H1 (cell line): Measurements from ENCODE around the gene CEACAM16. TPM values are rescaled to one million over a fixed set of nuclear protein-coding genes. Genes with fewer than 3 reads are reported as not detected.
A peak's percentile ranks its signal among the peaks of the same experiment; 100 is the strongest.

Source experiments
- CTCF ChIA-PET: fragments of 300-600 bp; sonication (Branson Sonifier 250); formaldehyde crosslinking; loops from one replicate; lab custom pipeline; 2021; ENCODE audit not compliant: partially characterized antibody; lab: Charles Lee
- POLR2A ChIA-PET: fragments of 300-600 bp; sonication (Branson Sonifier 250); formaldehyde crosslinking; loops from one replicate; lab custom pipeline; 2021; ENCODE audit warnings: inconsistent platforms; ENCODE audit not compliant: partially characterized antibody; lab: Charles Lee
- DNase-seq, 2 experiments: peaks; one replicate each; pipeline versions ENCODE4 v3.0.0 to v3.0.0-alpha.2; 2010 to 2022; ENCODE audit warnings: low spot score in 2 of 2, low read depth in 1 of 2, mixed read lengths in 1 of 2
- FAIRE-seq: peaks from 2 replicates; lab custom pipeline; 2011; peaks lifted over from hg19 to GRCh38; lab: Jason Lieb, UNC
- H2AFZ ChIP-seq: 2 replicates; pipeline ENCODE4 v1.8.1; 2012; ENCODE audit warnings: low read length, inconsistent platforms
- H2AK5ac ChIP-seq: 2 replicates; pipeline ENCODE4 v1.6.1; 2013; ENCODE audit warnings: low read depth, low read length
- H2BK120ac ChIP-seq: replicated peaks from 2 replicates; pipeline ENCODE3; 2013; ENCODE audit warnings: low read depth, low read length, inconsistent platforms
- H2BK12ac ChIP-seq: 2 replicates; pipeline ENCODE4 v1.6.1; 2013; ENCODE audit warnings: low read depth, low read length
- H2BK15ac ChIP-seq: 2 replicates; pipeline ENCODE4 v1.6.1; 2013; ENCODE audit warnings: low read length
- H2BK20ac ChIP-seq: 2 replicates; pipeline ENCODE4 v1.6.1; 2013; ENCODE audit warnings: low read length
- H2BK5ac ChIP-seq: 2 replicates; pipeline ENCODE4 v1.6.1; 2013; ENCODE audit warnings: low read depth, low read length
- H3K14ac ChIP-seq: 2 replicates; pipeline ENCODE4 v1.6.1; 2013; ENCODE audit warnings: inconsistent platforms; ENCODE audit not compliant: insufficient read length
- H3K18ac ChIP-seq: 2 replicates; pipeline ENCODE4 v1.6.1; 2013; ENCODE audit warnings: low read length; ENCODE audit errors: extremely low read depth
- H3K23ac ChIP-seq: 2 replicates; pipeline ENCODE4 v1.6.1; 2013; ENCODE audit warnings: inconsistent platforms; ENCODE audit not compliant: insufficient read length
- H3K23me2 ChIP-seq: 2 replicates; pipeline ENCODE4 v1.6.1; 2013; ENCODE audit warnings: low read depth, low read length
- H3K27ac ChIP-seq: 2 replicates; pipeline ENCODE4 v1.6.1; 2011; ENCODE audit warnings: low read depth, low read length, inconsistent platforms
- H3K27me3 ChIP-seq, 4 experiments: replicated peaks in 1 of 4; 1 replicate in 1 of 4; 2 replicates in 3 of 4; pipeline versions ENCODE4 v1.6.1 to v1.8.1; 2011 to 2013; ENCODE audit warnings: low read length in 3 of 4, mild to moderate bottlenecking in 3 of 4, inconsistent platforms in 2 of 4, mixed read lengths in 2 of 4, moderate library complexity in 1 of 4; ENCODE audit not compliant: control insufficient read depth in 3 of 4, insufficient read depth in 3 of 4; ENCODE audit errors: extremely low read depth in 1 of 4
- H3K36me3 ChIP-seq, 4 experiments: 2 replicates each; pipeline versions ENCODE4 v1.6.1 to v1.8.1; 2011 to 2013; ENCODE audit warnings: mild to moderate bottlenecking in 4 of 4, low read length in 3 of 4, moderate library complexity in 2 of 4, control low read depth in 1 of 4, inconsistent platforms in 1 of 4; ENCODE audit not compliant: insufficient read depth in 4 of 4, control insufficient read depth in 2 of 4
- H3K4ac ChIP-seq: replicated peaks from 2 replicates; pipeline ENCODE3; 2013; ENCODE audit warnings: low read length, low read depth, mixed read lengths, inconsistent platforms; ENCODE audit not compliant: insufficient read length
- H3K4me1 ChIP-seq, 4 experiments: replicated peaks in 1 of 4; 1 replicate in 1 of 4; 2 replicates in 3 of 4; pipeline versions ENCODE4 v1.6.1 to v1.8.1; 2011 to 2013; ENCODE audit warnings: low read length in 3 of 4, inconsistent platforms in 2 of 4, mixed read lengths in 1 of 4; ENCODE audit not compliant: insufficient read depth in 4 of 4, control insufficient read depth in 3 of 4
- H3K4me2 ChIP-seq, 2 experiments: 2 replicates each; pipeline versions ENCODE4 v1.6.1 to v1.8.1; 2011 to 2013; ENCODE audit warnings: low read depth in 2 of 2, low read length in 2 of 2, control low read depth in 1 of 2, inconsistent platforms in 1 of 2, mild to moderate bottlenecking in 1 of 2; ENCODE audit not compliant: insufficient read depth in 1 of 2
- H3K4me3 ChIP-seq, 4 experiments: fragments of 200-600, 300-600 bp in 1 of 4; sonication (generic), shearing (Covaris generic), sonication (Bioruptor Twin) in 1 of 4; 2 replicates each; pipeline versions ENCODE4 v1.5.1 to v1.8.1; 2011 to 2016; ENCODE audit warnings: low read length in 4 of 4, low read depth in 3 of 4, control low read depth in 2 of 4, inconsistent platforms in 2 of 4, mild to moderate bottlenecking in 2 of 4, mixed read lengths in 1 of 4, moderate library complexity in 1 of 4; ENCODE audit not compliant: insufficient read depth in 2 of 4; ENCODE audit errors: extremely low read depth in 1 of 4
- H3K56ac ChIP-seq: replicated peaks from 2 replicates; pipeline ENCODE3; 2013; ENCODE audit warnings: low read depth, mild to moderate bottlenecking, mixed read lengths, low read length, inconsistent platforms; ENCODE audit not compliant: insufficient read length
- H3K79me1 ChIP-seq: 2 replicates; pipeline ENCODE4 v1.6.1; 2013; ENCODE audit warnings: low read depth, low read length, control low read depth
- H3K79me2 ChIP-seq, 2 experiments: 2 replicates each; pipeline versions ENCODE4 v1.6.1 to v1.8.1; 2012 to 2013; ENCODE audit warnings: low read length in 2 of 2, mild to moderate bottlenecking in 2 of 2, inconsistent platforms in 1 of 2; ENCODE audit not compliant: insufficient read depth in 2 of 2, control insufficient read depth in 1 of 2
- H3K9ac ChIP-seq, 4 experiments: replicated peaks in 1 of 4; 1 replicate in 1 of 4; 2 replicates in 3 of 4; pipeline versions ENCODE4 v1.6.1 to v1.8.1; 2011 to 2013; ENCODE audit warnings: low read depth in 3 of 4, low read length in 3 of 4, control low read depth in 2 of 4, mild to moderate bottlenecking in 2 of 4, moderate library complexity in 2 of 4, inconsistent platforms in 1 of 4; ENCODE audit errors: extremely low read depth in 1 of 4
- H3K9me3 ChIP-seq, 2 experiments: 2 replicates each; pipeline versions ENCODE4 v1.6.1 to v1.8.1; 2012 to 2013; ENCODE audit warnings: mild to moderate bottlenecking in 2 of 2, moderate library complexity in 2 of 2, control low read depth in 1 of 2, inconsistent platforms in 1 of 2, low read depth in 1 of 2, low read length in 1 of 2, mixed read lengths in 1 of 2; ENCODE audit not compliant: insufficient read depth in 2 of 2
- H4K20me1 ChIP-seq, 2 experiments: replicated peaks in 1 of 2; 2 replicates each; pipeline versions ENCODE3 to v1.8.1; 2011 to 2013; ENCODE audit warnings: inconsistent platforms in 2 of 2, low read length in 2 of 2, mild to moderate bottlenecking in 1 of 2; ENCODE audit not compliant: insufficient read depth in 2 of 2, control insufficient read depth in 1 of 2
- H4K5ac ChIP-seq: 2 replicates; pipeline ENCODE4 v1.6.1; 2013; ENCODE audit warnings: low read length, low read depth, mixed read lengths, inconsistent platforms; ENCODE audit not compliant: insufficient read length
- H4K8ac ChIP-seq: 2 replicates; pipeline ENCODE4 v1.8.0; 2013; ENCODE audit warnings: mild to moderate bottlenecking, moderate library complexity, low read length, inconsistent platforms; ENCODE audit not compliant: insufficient read depth; ENCODE audit errors: extremely low read depth
- H4K91ac ChIP-seq: replicated peaks from 2 replicates; pipeline ENCODE3; 2013; ENCODE audit warnings: low read length, mixed read lengths, inconsistent platforms; ENCODE audit not compliant: insufficient read length
- ASH2L ChIP-seq: fragments of 200-600, 300-600 bp; sonication (generic); IDR thresholded peaks from one replicate; pipeline ENCODE4 v1.7.1; 2017; ENCODE audit warnings: low read length
- EZH2 ChIP-seq: fragments of 200-600 bp; sonication (generic); IDR thresholded peaks from 2 replicates; pipeline ENCODE4 v1.7.1; 2012; ENCODE audit warnings: low read depth, mild to moderate bottlenecking, moderate library complexity, low read length, inconsistent platforms; ENCODE audit not compliant: severe bottlenecking
- GABPA ChIP-seq: IDR thresholded peaks from 2 replicates; pipeline ENCODE4 v1.6.1; 2011; ENCODE audit warnings: mild to moderate bottlenecking, low read length, moderate library complexity, borderline replicate concordance; ENCODE audit not compliant: insufficient read depth
- KDM4A ChIP-seq: IDR thresholded peaks from one replicate; pipeline ENCODE4 v1.7.1; 2012; ENCODE audit warnings: low read depth, mild to moderate bottlenecking, moderate library complexity, low read length, inconsistent platforms; ENCODE audit not compliant: severe bottlenecking
- WGBS, 2 experiments: shearing (Covaris generic) in 1 of 2; methylation state at CpG; one replicate each; pipeline versions ENCODE4 v1.1.6 to v1.1.7; 2013 to 2015; ENCODE audit warnings: low lambda C conversion rate in 2 of 2, mixed read lengths in 2 of 2, inconsistent platforms in 1 of 2, low coverage in 1 of 2, missing lambda C conversion rate in 1 of 2; ENCODE audit not compliant: insufficient replicate concordance in 2 of 2, insufficient coverage in 1 of 2, insufficient read length in 1 of 2; ENCODE audit errors: extremely low coverage in 1 of 2, missing lambda C conversion rate in 1 of 2; 5-methylcytosine and 5-hydroxymethylcytosine counted together
- polyA plus RNA-seq, 7 experiments: library from polyadenylated mRNA; depleted of rRNA in 3 of 7; stranded (reverse) in 5 of 7; unstranded in 2 of 7; fragments of >200 nt in 5 of 7; fragments of 200-250 nt in 2 of 7; gene quantifications; 1 replicate in 5 of 7; 2 replicates in 1 of 7; 4 replicates in 1 of 7; pipeline versions ENCODE4 v1.2.1 to v1.2.3, GENCODE V29; 2011 to 2013; ENCODE audit warnings: missing spikeins in 2 of 7, mixed read lengths in 2 of 7
- total RNA-seq: library from RNA; stranded (reverse); fragmentation: NEBNext Ultra II Directional; extraction: Animal tissue kit (Norgen Biotek cat#: 25700); gene quantifications from 2 replicates; pipeline ENCODE4 v1.2.1, GENCODE V29; 2021

Gene CEACAM16
- total and polyA plus RNA-seq, 2 of the 8 experiments (the other 6 are each of a cell fraction or from before 2014, with no cell fraction given): not detected

- peak within 1 kb of the TSS; percentile 43 to 65 (median 52) for H3K4me3 ChIP-seq
- H3K14ac ChIP-seq: no peak within 1 kb of the TSS
- H3K9me3 ChIP-seq: no peaks in the 10 kb centered on the region
- H3K18ac ChIP-seq: peak within 1 kb of the TSS; percentile 85; the same call in 1 of the 2 replicates
- H3K27me3 ChIP-seq: peaks cover 22 to 72% (median 52%) of the 10 kb centered on the region in 4 experiments
- peaks cover 0 to 10% (median 5%) of the 10 kb centered on the region in 4 experiments; a peak in 4 of 7 replicates for H3K4me1 ChIP-seq
- no peaks in the 10 kb centered on the region for H3K36me3 ChIP-seq
- H3K9ac ChIP-seq: no peak within 1 kb of the TSS
- H4K91ac ChIP-seq: no peak within 1 kb of the TSS
- no peak within 1 kb of the TSS for H2AK5ac ChIP-seq
- no peak within 1 kb of the TSS for H3K27ac ChIP-seq
- H2BK15ac ChIP-seq: no peak within 1 kb of the TSS
- H2BK12ac ChIP-seq: no peak within 1 kb of the TSS
- no peak within 1 kb of the TSS for H2BK20ac ChIP-seq
- DNase-seq: no peak
- H4K5ac ChIP-seq: no peak within 1 kb of the TSS
- H4K20me1 ChIP-seq: no peaks in the 10 kb centered on the region
- H3K79me2 ChIP-seq: no peaks in the 10 kb centered on the region
- WGBS, 2 experiments: 0% methylated on average over 15 of the region's 88 CpGs; no CpG with 5 or more reads in 1 of the 2 experiments
- 0 out of 2 replicates have a peak, but pooled peaks have one; percentile 36 for TF ChIP-seq GABPA
- TF ChIP-seq KDM4A: peak; percentile 26
- no peak for TF ChIP-seq ASH2L
- peak; percentile 39 for TF ChIP-seq EZH2
- ChIA-PET POLR2A (interaction anchor here (0.6 to 0.8 kb wide), 3 partner anchors 21 to 79 kb away, joined by 3 read pairs; no protein-coding TSS in a partner anchor), CTCF (interaction anchor here (0.7 to 2.8 kb wide), 8 partner anchors 9 to 93 kb away, joined by 3 to 14 read pairs (median 4); no protein-coding TSS in a partner anchor)
- H3K56ac ChIP-seq: no peak within 1 kb of the TSS
- no peaks in the 10 kb centered on the region for H3K79me1 ChIP-seq
- H4K8ac ChIP-seq: no peak within 1 kb of the TSS
- H2BK120ac ChIP-seq: no peak within 1 kb of the TSS
- H3K23me2 ChIP-seq: peaks cover 19% of the 10 kb centered on the region
- H2AFZ ChIP-seq: no peak within 1 kb of the TSS
- H3K4me2 ChIP-seq: peak within 1 kb of the TSS; percentile 96
- H3K23ac ChIP-seq: no peak within 1 kb of the TSS
- H2BK5ac ChIP-seq: no peak within 1 kb of the TSS
- no peak for FAIRE-seq
- peak within 1 kb of the TSS; percentile 15 for H3K4ac ChIP-seq
These were observed 49.7 kb downstream of the CEACAM16 start, which contains the start of gene BCL3 for GRCh38 chr19:44748426-44749254. Gene BCL3, plus strand, starts transcription at chr19:44748708. Its CDS starts 83 bp downstream, at chr19:44748791.
